HEK293 (cell line): ENCODE measurements around the gene DLEC1.

ENCODE experiments used
- CTCF ChIA-PET: fragments of 350-600 bp; formaldehyde crosslinking; extraction: SDS; loops from one replicate; lab custom pipeline; 2021; ENCODE audit warnings: antibody characterized with exemption; lab: Yijun Ruan, JAX
- POLR2A ChIA-PET: fragments of 300-600 bp; formaldehyde crosslinking; extraction: SDS; loops from one replicate; lab custom pipeline; 2020; ENCODE audit warnings: antibody characterized with exemption, inconsistent platforms; lab: Yijun Ruan, JAX
- H3K27ac ChIP-seq: fragments of 200-500 bp; sonication (Bioruptor generic); 2 replicates; pipeline ENCODE4 v1.5.1; 2014; ENCODE audit warnings: low read depth, low read length, control low read depth, inconsistent platforms; ENCODE audit errors: extremely low read depth
- H3K36me3 ChIP-seq, 2 experiments: fragments of 200-500 bp in 1 of 2; sonication (Bioruptor generic) in 1 of 2; 1 replicate in 1 of 2; 2 replicates in 1 of 2; pipeline ENCODE4 v1.5.1; 2014 to 2017; ENCODE audit warnings: inconsistent platforms in 2 of 2, low read length in 2 of 2; ENCODE audit not compliant: control insufficient read depth in 2 of 2, insufficient read depth in 1 of 2
- H3K4me1 ChIP-seq: fragments of 200-500 bp; sonication (Bioruptor generic); 2 replicates; pipeline ENCODE4 v1.5.1; 2014; ENCODE audit warnings: mild to moderate bottlenecking, low read length, inconsistent platforms; ENCODE audit not compliant: control insufficient read depth, insufficient read depth
- H3K4me3 ChIP-seq: 2 replicates; pipeline ENCODE4 v1.5.1; 2011; ENCODE audit warnings: low read depth, mild to moderate bottlenecking, control low read depth, low read length, moderate library complexity
- H3K9me3 ChIP-seq: fragments of 200-500 bp; sonication (Bioruptor generic); 2 replicates; pipeline ENCODE4 v1.5.1; 2014; ENCODE audit warnings: low read depth, low read length, inconsistent platforms; ENCODE audit not compliant: control insufficient read depth, insufficient read depth
- GLI4 ChIP-seq: fragments of 450-650 bp; formaldehyde crosslinking; IDR thresholded peaks from 2 replicates; pipeline ENCODE4 v1.5.1; 2016; ENCODE audit warnings: missing biosample characterization, missing genetic modification characterization
- GLIS1 ChIP-seq: fragments of 450-650 bp; formaldehyde crosslinking; IDR thresholded peaks from 2 replicates; pipeline ENCODE4 v1.5.1; 2016; ENCODE audit warnings: missing biosample characterization, missing genetic modification characterization
- MYNN ChIP-seq: fragments of 450-650 bp; formaldehyde crosslinking; IDR thresholded peaks from 2 replicates; pipeline ENCODE4 v1.5.1; 2016; ENCODE audit warnings: missing biosample characterization, missing genetic modification characterization, borderline replicate concordance
- TCF7L2 ChIP-seq: IDR thresholded peaks from 2 replicates; pipeline ENCODE4 v1.6.1; 2011; ENCODE audit warnings: low read depth, mild to moderate bottlenecking, inconsistent platforms, low read length, moderate library complexity, borderline replicate concordance
- ZBTB1 ChIP-seq: fragments of 450-650 bp; formaldehyde crosslinking; IDR thresholded peaks from 2 replicates; pipeline ENCODE4 v1.5.1; 2016; ENCODE audit warnings: missing biosample characterization, missing genetic modification characterization
- ZBTB48 ChIP-seq: fragments of 450-650 bp; formaldehyde crosslinking; IDR thresholded peaks from 2 replicates; pipeline ENCODE4 v1.5.1; 2016; ENCODE audit warnings: missing biosample characterization, missing genetic modification characterization
- ZFP3 ChIP-seq: fragments of 450-650 bp; formaldehyde crosslinking; IDR thresholded peaks from 2 replicates; pipeline ENCODE4 v1.5.1; 2016; ENCODE audit warnings: low read depth, missing biosample characterization, missing genetic modification characterization
- ZNF221 ChIP-seq: fragments of 450-650 bp; formaldehyde crosslinking; IDR thresholded peaks from 2 replicates; pipeline ENCODE4 v1.5.1; 2017; ENCODE audit warnings: missing biosample characterization, missing genetic modification characterization, borderline replicate concordance
- ZNF248 ChIP-seq: fragments of 450-650 bp; formaldehyde crosslinking; IDR thresholded peaks from 2 replicates; pipeline ENCODE4 v1.5.1; 2017; ENCODE audit warnings: missing biosample characterization, missing genetic modification characterization
- ZNF341 ChIP-seq: fragments of 450-650 bp; formaldehyde crosslinking; IDR thresholded peaks from 2 replicates; pipeline ENCODE4; 2016; ENCODE audit warnings: low read depth, missing biosample characterization, missing genetic modification characterization
- ZNF580 ChIP-seq: fragments of 450-650 bp; formaldehyde crosslinking; IDR thresholded peaks from 2 replicates; pipeline ENCODE4 v1.5.1; 2016; ENCODE audit warnings: missing biosample characterization, missing genetic modification characterization
- ZNF610 ChIP-seq: fragments of 450-650 bp; formaldehyde crosslinking; IDR thresholded peaks from 2 replicates; pipeline ENCODE4 v1.5.1; 2016; ENCODE audit warnings: missing biosample characterization, missing genetic modification characterization, borderline replicate concordance
- ZNF623 ChIP-seq: fragments of 450-650 bp; formaldehyde crosslinking; IDR thresholded peaks from 2 replicates; pipeline ENCODE4 v1.5.1; 2016; ENCODE audit warnings: missing biosample characterization, missing genetic modification characterization
- ZNF664 ChIP-seq: fragments of 450-650 bp; formaldehyde crosslinking; IDR thresholded peaks from 2 replicates; pipeline ENCODE4 v1.5.1; 2016; ENCODE audit warnings: missing biosample characterization, missing genetic modification characterization
- ZNF776 ChIP-seq: fragments of 450-650 bp; formaldehyde crosslinking; IDR thresholded peaks from 2 replicates; pipeline ENCODE4 v1.5.0; 2017; ENCODE audit warnings: missing biosample characterization, missing genetic modification characterization, borderline replicate concordance
- ZNF777 ChIP-seq: fragments of 450-650 bp; formaldehyde crosslinking; IDR thresholded peaks from 2 replicates; pipeline ENCODE4 v1.5.1; 2017; ENCODE audit warnings: missing biosample characterization, missing genetic modification characterization, borderline replicate concordance
- ZXDB ChIP-seq: fragments of 450-650 bp; formaldehyde crosslinking; IDR thresholded peaks from 2 replicates; pipeline ENCODE4 v1.5.1; 2016; ENCODE audit warnings: missing biosample characterization, missing genetic modification characterization
- TF ChIP-seq, protein P1 (sequence below): fragments of 450-650 bp; IDR thresholded peaks from 2 replicates; pipeline ENCODE4 v1.5.1; 2018; ENCODE audit warnings: missing biosample characterization, mild to moderate bottlenecking, missing genetic modification characterization
- TF ChIP-seq, protein P2 (sequence below): fragments of 450-650 bp; formaldehyde crosslinking; IDR thresholded peaks from 2 replicates; pipeline ENCODE4 v1.5.1; 2016; ENCODE audit warnings: missing biosample characterization, missing genetic modification characterization

DLEC1 gene

GRCh38 chr3:38141173-38141951, 102.4 kb downstream of the DLEC1 start (continued):
- TF ChIP-seq MYNN, result no peak
- TF ChIP-seq, all 188 proteins: peak for 0

- Histone ChIP-seq H3K4me3 (no peak overlapping the region), H3K27ac (no peak overlapping the region), H3K9me3 (no peaks in the 10 kb centered on the region), H3K4me1 (no peaks in the 10 kb centered on the region), H3K36me3 (no peaks in the 10 kb centered on the region)
- no peak for TF ChIP-seq GLI4
- no peak for TF ChIP-seq ZNF248 (tag by site-specific recombination)
- TF ChIP-seq ZNF777 (tag by site-specific recombination), result no peak
- TF ChIP-seq GLIS1 (tag by site-specific recombination), result peak; percentile 7; the same call in 1 of the 2 replicates
- TF ChIP-seq ZBTB1 (tag by site-specific recombination), result no peak
- no peak for TF ChIP-seq ZNF664
- ChIA-PET POLR2A (interaction anchor here (1.1 kb wide), 1 partner anchor 23 kb away, joined by 3 read pairs; the partner anchor contains the start of gene OXSR1), CTCF (no interaction called here)
These were observed 102.9 kb downstream of the DLEC1 start for GRCh38 chr3:38141952-38142273.

- TF ChIP-seq ZNF221 (tag by site-specific recombination) (no peak), ZXDB (tag by site-specific recombination) (no peak), ZNF580 (tag by site-specific recombination) (no peak), ZBTB48 (no peak), ZNF623 (no peak), ZFP3 (no peak), TCF7L2 (no peak), ZNF776 (no peak)
- TF ChIP-seq, protein P1, sequence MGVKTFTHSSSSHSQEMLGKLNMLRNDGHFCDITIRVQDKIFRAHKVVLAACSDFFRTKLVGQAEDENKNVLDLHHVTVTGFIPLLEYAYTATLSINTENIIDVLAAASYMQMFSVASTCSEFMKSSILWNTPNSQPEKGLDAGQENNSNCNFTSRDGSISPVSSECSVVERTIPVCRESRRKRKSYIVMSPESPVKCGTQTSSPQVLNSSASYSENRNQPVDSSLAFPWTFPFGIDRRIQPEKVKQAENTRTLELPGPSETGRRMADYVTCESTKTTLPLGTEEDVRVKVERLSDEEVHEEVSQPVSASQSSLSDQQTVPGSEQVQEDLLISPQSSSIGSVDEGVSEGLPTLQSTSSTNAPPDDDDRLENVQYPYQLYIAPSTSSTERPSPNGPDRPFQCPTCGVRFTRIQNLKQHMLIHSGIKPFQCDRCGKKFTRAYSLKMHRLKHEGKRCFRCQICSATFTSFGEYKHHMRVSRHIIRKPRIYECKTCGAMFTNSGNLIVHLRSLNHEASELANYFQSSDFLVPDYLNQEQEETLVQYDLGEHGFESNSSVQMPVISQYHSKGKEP, result no peak
- TF ChIP-seq, protein P2, sequence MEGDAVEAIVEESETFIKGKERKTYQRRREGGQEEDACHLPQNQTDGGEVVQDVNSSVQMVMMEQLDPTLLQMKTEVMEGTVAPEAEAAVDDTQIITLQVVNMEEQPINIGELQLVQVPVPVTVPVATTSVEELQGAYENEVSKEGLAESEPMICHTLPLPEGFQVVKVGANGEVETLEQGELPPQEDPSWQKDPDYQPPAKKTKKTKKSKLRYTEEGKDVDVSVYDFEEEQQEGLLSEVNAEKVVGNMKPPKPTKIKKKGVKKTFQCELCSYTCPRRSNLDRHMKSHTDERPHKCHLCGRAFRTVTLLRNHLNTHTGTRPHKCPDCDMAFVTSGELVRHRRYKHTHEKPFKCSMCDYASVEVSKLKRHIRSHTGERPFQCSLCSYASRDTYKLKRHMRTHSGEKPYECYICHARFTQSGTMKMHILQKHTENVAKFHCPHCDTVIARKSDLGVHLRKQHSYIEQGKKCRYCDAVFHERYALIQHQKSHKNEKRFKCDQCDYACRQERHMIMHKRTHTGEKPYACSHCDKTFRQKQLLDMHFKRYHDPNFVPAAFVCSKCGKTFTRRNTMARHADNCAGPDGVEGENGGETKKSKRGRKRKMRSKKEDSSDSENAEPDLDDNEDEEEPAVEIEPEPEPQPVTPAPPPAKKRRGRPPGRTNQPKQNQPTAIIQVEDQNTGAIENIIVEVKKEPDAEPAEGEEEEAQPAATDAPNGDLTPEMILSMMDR (tag by site-specific recombination), result no peak
- Histone ChIP-seq H3K4me1 (no peaks in the 10 kb centered on the region), H3K4me3 (no peak overlapping the region), H3K27ac (no peak overlapping the region), H3K9me3 (no peaks in the 10 kb centered on the region), H3K36me3 (no peaks in the 10 kb centered on the region)
- POLR2A ChIA-PET, result no interaction called here
- CTCF ChIA-PET, result no interaction called here
These were observed 104.0 kb downstream of the DLEC1 start for GRCh38 chr3:38142959-38143358.

GRCh38 chr3:38143511-38143910, 104.5 kb downstream of the DLEC1 start:
- H3K4me3 ChIP-seq, result no peak overlapping the region
- H3K4me1 ChIP-seq, result no peaks in the 10 kb centered on the region
- no peaks in the 10 kb centered on the region for H3K9me3 ChIP-seq
- ChIA-PET POLR2A (no interaction called here), CTCF (no interaction called here)
- H3K27ac ChIP-seq, result no peak overlapping the region
- TF ChIP-seq ZNF341 (tag by site-specific recombination), result peak; percentile 40
- no peak for TF ChIP-seq ZNF610
- no peaks in the 10 kb centered on the region for H3K36me3 ChIP-seq
